ENCODE results near the gene METTL3.
A peak's percentile ranks its signal among the peaks of the same experiment; 100 is the strongest.

METTL3 gene

DNA sequence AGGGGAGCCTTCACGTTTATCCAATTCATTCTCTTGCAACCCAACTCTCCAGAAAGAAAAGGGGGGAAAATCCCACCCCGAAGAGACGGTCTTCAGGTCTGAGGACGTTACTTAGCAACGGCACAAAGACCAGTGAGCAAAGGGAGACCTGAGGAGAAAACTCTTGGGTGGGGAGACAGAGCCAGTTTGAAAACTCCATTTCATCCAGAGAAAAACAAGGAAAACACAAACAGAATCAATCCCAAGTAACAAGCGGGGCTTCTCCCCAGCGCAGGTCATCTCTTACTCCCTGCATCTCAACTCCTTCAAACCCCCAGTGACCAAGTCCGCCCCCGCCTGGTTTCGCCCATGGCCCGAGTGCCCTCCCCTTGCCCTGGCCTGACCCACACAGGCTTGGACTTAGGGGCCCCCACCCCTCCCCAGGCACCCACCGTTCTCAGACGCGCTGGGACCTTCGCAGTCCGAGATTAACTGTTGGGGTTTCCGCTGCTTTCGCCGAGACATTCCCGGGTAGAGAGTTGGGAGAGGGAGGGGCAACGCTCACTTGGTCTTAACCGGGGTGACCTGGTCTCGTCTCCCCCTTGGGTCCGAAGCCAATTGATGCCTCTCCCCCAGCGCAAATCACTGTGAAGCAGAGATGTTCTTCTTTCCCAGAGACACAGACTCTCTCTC is 25.4 kb upstream of the METTL3 start:
- no peaks in the 10 kb centered on the region for H3K36me3 ChIP-seq (replicated peaks)
- TF ChIP-seq, protein P1, sequence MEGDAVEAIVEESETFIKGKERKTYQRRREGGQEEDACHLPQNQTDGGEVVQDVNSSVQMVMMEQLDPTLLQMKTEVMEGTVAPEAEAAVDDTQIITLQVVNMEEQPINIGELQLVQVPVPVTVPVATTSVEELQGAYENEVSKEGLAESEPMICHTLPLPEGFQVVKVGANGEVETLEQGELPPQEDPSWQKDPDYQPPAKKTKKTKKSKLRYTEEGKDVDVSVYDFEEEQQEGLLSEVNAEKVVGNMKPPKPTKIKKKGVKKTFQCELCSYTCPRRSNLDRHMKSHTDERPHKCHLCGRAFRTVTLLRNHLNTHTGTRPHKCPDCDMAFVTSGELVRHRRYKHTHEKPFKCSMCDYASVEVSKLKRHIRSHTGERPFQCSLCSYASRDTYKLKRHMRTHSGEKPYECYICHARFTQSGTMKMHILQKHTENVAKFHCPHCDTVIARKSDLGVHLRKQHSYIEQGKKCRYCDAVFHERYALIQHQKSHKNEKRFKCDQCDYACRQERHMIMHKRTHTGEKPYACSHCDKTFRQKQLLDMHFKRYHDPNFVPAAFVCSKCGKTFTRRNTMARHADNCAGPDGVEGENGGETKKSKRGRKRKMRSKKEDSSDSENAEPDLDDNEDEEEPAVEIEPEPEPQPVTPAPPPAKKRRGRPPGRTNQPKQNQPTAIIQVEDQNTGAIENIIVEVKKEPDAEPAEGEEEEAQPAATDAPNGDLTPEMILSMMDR (IDR thresholded peaks at IDR 0.05; ENCODE audit: low read depth, low read length, missing control alignments) = no peak
- no peak for DNase-seq
- in situ Hi-C loops (cut with HindIII; ENCODE audit: low pct_ligation_motif_present, low sequenced_read_pairs) = no loop called here
- peaks cover 33% of the 10 kb centered on the region for H3K27me3 ChIP-seq (replicated peaks)
- no peak overlapping the region for H3K27ac ChIP-seq
- peak overlapping the region; percentile 17 for H3K4me3 ChIP-seq (ENCODE audit: low read depth, low read length)

DNA sequence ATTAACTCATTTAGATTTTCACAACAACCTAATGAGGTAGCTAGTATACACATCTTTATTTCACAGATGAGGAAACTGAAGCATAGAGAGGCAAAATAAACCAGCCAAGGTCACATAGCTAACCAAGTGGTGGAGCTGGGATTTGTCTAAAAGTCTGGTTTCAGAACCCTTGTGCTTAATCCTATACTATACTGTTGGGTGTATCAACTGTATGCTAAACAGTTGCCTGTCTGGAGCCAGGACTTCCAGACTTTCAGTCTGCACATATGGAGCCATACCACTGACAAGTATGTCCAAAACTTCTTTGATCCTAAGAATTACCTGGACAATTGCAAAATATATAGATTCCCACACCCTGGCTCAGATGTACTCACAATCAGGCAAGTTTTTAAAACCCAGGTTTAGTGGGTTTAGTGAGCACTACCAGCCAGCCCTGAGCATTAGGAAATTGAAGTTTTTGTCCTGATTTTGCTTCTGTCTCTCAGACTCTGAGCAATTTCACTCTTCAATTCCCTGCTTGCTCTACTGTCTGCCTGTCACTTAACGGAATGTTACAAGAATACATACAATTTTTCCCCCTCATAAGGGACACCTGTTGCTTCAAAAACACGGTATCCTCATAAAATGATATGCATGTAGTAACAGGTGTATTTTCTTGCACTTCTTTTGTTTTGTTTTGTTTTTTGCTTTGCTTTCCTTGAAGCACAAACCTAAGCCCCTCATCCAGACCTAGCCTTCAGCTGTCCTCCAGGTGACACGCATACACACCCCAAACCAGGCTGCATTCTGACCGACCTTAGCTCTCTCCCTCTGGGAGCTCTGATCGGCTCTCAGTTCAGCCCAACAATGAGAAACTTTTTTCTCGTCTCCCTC is 24.6 kb upstream of the METTL3 start:
- no peak for DNase-seq
- Histone ChIP-seq H3K36me3 (replicated peaks) (no peaks in the 10 kb centered on the region), H3K4me3 (ENCODE audit: low read depth, low read length) (no peak overlapping the region), H3K27ac (no peak overlapping the region), H3K27me3 (replicated peaks) (peaks cover 33% of the 10 kb centered on the region)
- TF ChIP-seq, protein P1 (IDR thresholded peaks at IDR 0.05; ENCODE audit: low read depth, low read length, missing control alignments) = no peak
- in situ Hi-C loops (cut with HindIII; ENCODE audit: low pct_ligation_motif_present, low sequenced_read_pairs) = no loop called here

DNA sequence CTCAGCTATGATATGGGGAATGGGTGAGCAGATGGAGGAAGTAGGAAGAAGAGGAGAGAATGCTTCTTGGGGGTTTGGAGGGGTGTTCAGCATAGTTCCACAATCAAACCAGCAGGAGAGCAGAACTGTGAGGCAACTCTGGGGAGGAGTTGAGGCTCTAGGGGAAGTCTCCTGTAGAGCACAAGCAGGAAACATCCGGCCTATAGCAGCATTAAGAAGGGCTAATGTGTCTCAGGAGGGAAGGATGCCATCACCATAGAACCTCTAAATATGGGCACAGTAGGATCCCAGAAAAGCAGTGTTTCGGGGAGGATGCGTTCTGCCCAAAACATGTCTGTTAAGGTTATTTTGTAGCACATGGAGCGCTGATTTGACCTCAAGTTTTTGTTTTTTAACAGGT is 23.4 kb upstream of the METTL3 start:
- no peak overlapping the region for H3K4me3 ChIP-seq (ENCODE audit: low read depth, low read length)
- peaks cover 33% of the 10 kb centered on the region for H3K27me3 ChIP-seq (replicated peaks)
- in situ Hi-C loops (cut with HindIII; ENCODE audit: low pct_ligation_motif_present, low sequenced_read_pairs) = no loop called here
- H3K27ac ChIP-seq = no peak overlapping the region
- TF ChIP-seq, protein P1 (IDR thresholded peaks at IDR 0.05; ENCODE audit: low read depth, low read length, missing control alignments) = no peak
- no peaks in the 10 kb centered on the region for H3K36me3 ChIP-seq (replicated peaks)
- DNase-seq = no peak

DNA sequence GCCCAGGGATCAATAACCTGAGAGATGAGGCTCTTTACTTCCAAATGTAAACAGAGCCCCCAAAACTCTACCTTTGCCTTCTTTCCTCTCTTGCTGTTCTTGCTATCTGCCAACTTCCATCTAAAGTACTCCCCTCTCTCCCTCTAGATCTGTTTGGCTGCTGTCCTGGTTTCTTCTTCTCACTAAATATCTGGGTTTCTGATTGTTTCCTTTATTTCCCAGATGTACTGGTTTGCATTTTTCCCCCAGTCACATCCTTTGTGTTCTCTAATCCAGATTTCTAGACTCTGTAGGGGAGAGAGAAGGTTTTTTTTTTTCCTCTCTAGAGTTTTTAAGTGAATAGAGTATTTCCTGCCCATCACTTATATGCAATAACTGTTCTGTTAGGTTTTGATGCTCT is 22.2 kb upstream of the METTL3 start:
- in situ Hi-C loops (cut with HindIII; ENCODE audit: low pct_ligation_motif_present, low sequenced_read_pairs) = no loop called here
- H3K27me3 ChIP-seq (replicated peaks) = peaks cover 33% of the 10 kb centered on the region
- DNase-seq = no peak
- H3K36me3 ChIP-seq (replicated peaks) = no peaks in the 10 kb centered on the region
- TF ChIP-seq, protein P1 (IDR thresholded peaks at IDR 0.05; ENCODE audit: low read depth, low read length, missing control alignments) = no peak
- H3K27ac ChIP-seq = no peak overlapping the region
- no peak overlapping the region for H3K4me3 ChIP-seq (ENCODE audit: low read depth, low read length)

DNA sequence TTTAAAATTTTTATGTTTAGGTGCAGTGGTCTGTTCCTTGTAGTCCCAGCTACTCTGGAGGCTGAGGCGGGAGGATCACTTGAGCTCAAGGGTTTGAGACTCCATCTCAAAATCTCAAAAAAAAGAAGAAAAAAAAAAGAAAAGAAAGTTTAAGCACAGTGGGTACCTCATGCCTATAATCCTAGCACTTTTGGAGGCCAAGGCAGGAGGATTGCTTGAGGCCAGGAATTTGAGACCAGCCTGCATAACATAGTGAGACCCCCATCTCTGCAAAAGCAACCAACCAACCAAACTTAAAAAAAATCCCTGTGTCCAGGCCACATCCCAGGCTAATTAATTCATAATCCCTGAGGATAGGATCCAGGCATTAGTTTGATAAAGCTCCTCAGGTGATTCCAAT is 18.4 kb upstream of the METTL3 start:
- no peaks in the 10 kb centered on the region for H3K36me3 ChIP-seq (replicated peaks)
- no peak overlapping the region for H3K27ac ChIP-seq
- no peak overlapping the region for H3K4me3 ChIP-seq (ENCODE audit: low read depth, low read length)
- no peak for DNase-seq
- TF ChIP-seq, protein P1 (IDR thresholded peaks at IDR 0.05; ENCODE audit: low read depth, low read length, missing control alignments) = no peak
- peaks cover 7% of the 10 kb centered on the region for H3K27me3 ChIP-seq (replicated peaks)
- in situ Hi-C loops (cut with HindIII; ENCODE audit: low pct_ligation_motif_present, low sequenced_read_pairs) = no loop called here
